SK-N-SH (cell line): ENCODE results near the gene CYP4F22. TPM values are rescaled to one million over a fixed set of nuclear protein-coding genes. Genes with fewer than 3 reads are reported as not detected.

Source experiments
- CTCF ChIA-PET: fragments of 300-600, 350-600 bp; formaldehyde crosslinking; extraction: SDS; loops from one replicate; lab custom pipeline; 2021; lab: Yijun Ruan, JAX
- POLR2A ChIA-PET: fragments of 350-600 bp; sonication (Branson Sonifier 250); formaldehyde crosslinking; extraction: SDS; loops from one replicate; lab custom pipeline; 2020; ENCODE audit warnings: antibody characterized with exemption, inconsistent platforms; lab: Yijun Ruan, JAX
- DNase-seq: peaks from one replicate; pipeline ENCODE4 v3.0.0; 2012
- H2AFZ ChIP-seq: fragments of 200-600 bp; sonication (generic); 2 replicates; pipeline ENCODE4 v1.8.1; 2016; ENCODE audit warnings: antibody characterized with exemption, mild to moderate bottlenecking, low read depth
- H3F3A ChIP-seq: fragments of 200-600 bp; sonication (generic); replicated peaks from 2 replicates; pipeline ENCODE3; 2016; ENCODE audit warnings: antibody characterized with exemption, mild to moderate bottlenecking; ENCODE audit not compliant: insufficient read depth
- H3K27ac ChIP-seq, 2 experiments: fragments of 200-500 bp in 1 of 2; fragments of 200-600 bp in 1 of 2; sonication (Bioruptor generic) in 1 of 2; sonication (generic), shearing (Covaris generic) in 1 of 2; 2 replicates each; pipeline versions ENCODE4 v1.5.1 to v1.6.1; 2014 to 2016; ENCODE audit warnings: low read depth in 2 of 2, inconsistent platforms in 1 of 2, low read length in 1 of 2, mild to moderate bottlenecking in 1 of 2, mixed read lengths in 1 of 2
- H3K27me3 ChIP-seq: fragments of 200-600 bp; sonication (generic), shearing (Covaris generic); 2 replicates; pipeline ENCODE4 v1.6.1; 2016; ENCODE audit warnings: mixed run types; ENCODE audit not compliant: insufficient read depth
- H3K36me3 ChIP-seq, 2 experiments: fragments of 200-500 bp in 1 of 2; fragments of 200-600 bp in 1 of 2; sonication (Bioruptor generic) in 1 of 2; sonication (generic) in 1 of 2; replicated peaks in 1 of 2; 2 replicates each; pipeline versions ENCODE3 to v1.5.1; 2014 to 2016; ENCODE audit warnings: low read length in 1 of 2, mild to moderate bottlenecking in 1 of 2; ENCODE audit not compliant: insufficient read depth in 2 of 2, control insufficient read depth in 1 of 2
- H3K4me1 ChIP-seq, 2 experiments: fragments of 200-500 bp in 1 of 2; fragments of 200-600 bp in 1 of 2; sonication (Bioruptor generic) in 1 of 2; sonication (generic), shearing (Covaris generic) in 1 of 2; 2 replicates each; pipeline versions ENCODE4 v1.5.1 to v1.6.1; 2014 to 2016; ENCODE audit warnings: low read depth in 1 of 2, low read length in 1 of 2, mixed run types in 1 of 2; ENCODE audit not compliant: insufficient read depth in 2 of 2, control insufficient read depth in 1 of 2
- H3K4me2 ChIP-seq: fragments of 200-600 bp; sonication (generic), shearing (Covaris generic); 2 replicates; pipeline ENCODE4 v1.6.1; 2017; ENCODE audit warnings: mixed run types
- H3K4me3 ChIP-seq, 2 experiments: fragments of 200-500 bp in 1 of 2; fragments of 200-600 bp in 1 of 2; sonication (Bioruptor generic) in 1 of 2; sonication (generic), shearing (Covaris generic) in 1 of 2; 2 replicates each; pipeline versions ENCODE4 v1.5.1 to v1.8.1; 2014 to 2016; ENCODE audit warnings: low read depth in 2 of 2, inconsistent platforms in 1 of 2, low read length in 1 of 2, mild to moderate bottlenecking in 1 of 2, mixed read lengths in 1 of 2, moderate library complexity in 1 of 2
- H3K79me2 ChIP-seq: fragments of 200-600 bp; sonication (generic); 2 replicates; pipeline ENCODE4 v1.8.1; 2017; ENCODE audit warnings: mild to moderate bottlenecking; ENCODE audit not compliant: insufficient read depth
- H3K9ac ChIP-seq: fragments of 200-600 bp; sonication (generic); 2 replicates; pipeline ENCODE4 v1.6.1; 2017; ENCODE audit warnings: mixed run types
- H3K9me2 ChIP-seq: fragments of 200-600 bp; sonication (generic); 2 replicates; pipeline ENCODE4 v1.6.1; 2017; ENCODE audit warnings: mixed run types
- H3K9me3 ChIP-seq: fragments of 200-600 bp; sonication (generic); 2 replicates; pipeline ENCODE4 v1.6.1; 2017; ENCODE audit warnings: mixed run types, mild to moderate bottlenecking, moderate library complexity
- H4K20me1 ChIP-seq: fragments of 200-600 bp; sonication (generic); 2 replicates; pipeline ENCODE4 v1.6.1; 2017; ENCODE audit warnings: mild to moderate bottlenecking, mixed run types; ENCODE audit not compliant: insufficient read depth
- CTCF ChIP-seq: fragments of 200-600 bp; sonication (generic); IDR thresholded peaks from 2 replicates; pipeline ENCODE4 v1.6.1; 2017; ENCODE audit warnings: antibody characterized with exemption, mild to moderate bottlenecking, moderate library complexity
- EP300 ChIP-seq, 2 experiments: IDR thresholded peaks; 2 replicates each; pipeline versions ENCODE4 v1.4.0 to v1.6.1; 2012; ENCODE audit warnings: borderline replicate concordance in 1 of 2, low read depth in 1 of 2, low read length in 1 of 2
- FOXM1 ChIP-seq: IDR thresholded peaks from 2 replicates; pipeline ENCODE4 v1.4.0; 2012; ENCODE audit warnings: low read depth, mild to moderate bottlenecking
- GATA2 ChIP-seq: sonication (generic); formaldehyde crosslinking; IDR thresholded peaks from 2 replicates; pipeline ENCODE4 v1.5.0; 2020; ENCODE audit warnings: mild to moderate bottlenecking, missing genetic modification reagents
- JUND ChIP-seq: IDR thresholded peaks from 2 replicates; pipeline ENCODE4 v1.4.0; 2012
- MEF2A ChIP-seq: IDR thresholded peaks from 2 replicates; pipeline ENCODE4 v1.4.0; 2012; ENCODE audit warnings: low read depth, borderline replicate concordance
- MXI1 ChIP-seq: IDR thresholded peaks from 2 replicates; pipeline ENCODE4 v1.6.1; 2012; ENCODE audit warnings: mild to moderate bottlenecking, low read depth, low read length, improper control_type of control experiment
- RCOR1 ChIP-seq: fragments of 150-350 bp; IDR thresholded peaks from 2 replicates; pipeline ENCODE4 v1.6.1; 2017; ENCODE audit warnings: antibody characterized with exemption, low read length
- REST ChIP-seq: IDR thresholded peaks from 2 replicates; pipeline ENCODE4 v1.6.1; 2012; ENCODE audit warnings: mild to moderate bottlenecking, low read depth, low read length, moderate library complexity
- RFX5 ChIP-seq: IDR thresholded peaks from 2 replicates; pipeline ENCODE4 v1.6.1; 2012; ENCODE audit warnings: mild to moderate bottlenecking, improper control_type of control experiment, low read length
- SIN3A ChIP-seq: IDR thresholded peaks from 2 replicates; pipeline ENCODE4 v1.6.1; 2012; ENCODE audit warnings: low read depth, mild to moderate bottlenecking, low read length, moderate library complexity, borderline replicate concordance
- SMC3 ChIP-seq: IDR thresholded peaks from 2 replicates; pipeline ENCODE4 v1.6.1; 2012; ENCODE audit warnings: low read depth, low read length, improper control_type of control experiment
- TAF1 ChIP-seq: IDR thresholded peaks from 2 replicates; pipeline ENCODE4 v1.6.1; 2012; ENCODE audit warnings: low read depth, mild to moderate bottlenecking, low read length, moderate library complexity, borderline replicate concordance
- TCF12 ChIP-seq: IDR thresholded peaks from 2 replicates; pipeline ENCODE4 v1.4.0; 2012
- USF2 ChIP-seq: fragments of 150-350 bp; IDR thresholded peaks from 2 replicates; pipeline ENCODE4 v1.6.1; 2017; ENCODE audit warnings: antibody characterized with exemption, low read length, low read depth, borderline replicate concordance
- YY1 ChIP-seq: IDR thresholded peaks from 2 replicates; pipeline ENCODE4 v1.4.0; 2012; ENCODE audit warnings: low read depth, mild to moderate bottlenecking
- ZBTB33 ChIP-seq: IDR thresholded peaks from 2 replicates; pipeline ENCODE4 v1.4.0; 2012; ENCODE audit warnings: low read depth, borderline replicate concordance
- WGBS: methylation state at CpG from one replicate; pipeline ENCODE4 v1.1.6; 2017; ENCODE audit warnings: low lambda C conversion rate; 5-methylcytosine and 5-hydroxymethylcytosine counted together
- polyA plus RNA-seq, 3 experiments: library from polyadenylated mRNA; depleted of rRNA; stranded (reverse); fragments of >200 nt; gene quantifications; 2 replicates each; pipeline ENCODE4 v1.2.3, GENCODE V29; 2012

CYP4F22 gene
- polyA plus RNA-seq, 1 of the 3 experiments (the other 2 are of a cell fraction): not detected

- Histone ChIP-seq H3K4me3 (no peak overlapping the region), H3K9me2 (no peaks in the 10 kb centered on the region), H3K27me3 (peaks cover 15% of the 10 kb centered on the region; the same call in 1 of the 2 replicates), H3K4me1 (no peaks in the 10 kb centered on the region; a peak in 1 of 4 replicates), H3K36me3 (no peaks in the 10 kb centered on the region), H3K9ac (no peak overlapping the region), H4K20me1 (no peaks in the 10 kb centered on the region), H3K4me2 (no peak overlapping the region), H3K79me2 (no peaks in the 10 kb centered on the region), H3F3A (no peaks in the 10 kb centered on the region), H2AFZ (no peak overlapping the region), H3K27ac (no peak overlapping the region), H3K9me3 (no peaks in the 10 kb centered on the region)
- TF ChIP-seq REST (no peak), USF2 (no peak), CTCF (no peak), TCF12 (no peak), SMC3 (no peak), MEF2A (no peak), RCOR1 (no peak), EP300 (IDR thresholded peaks at IDR 0.05; ENCODE audit: borderline replicate concordance in 1 of 2, low read depth in 1 of 2, low read length in 1 of 2) (no peak), GATA2 (CRISPR knock-in tag) (no peak), SIN3A (no peak), MXI1 (no peak), ZBTB33 (no peak), TAF1 (no peak), YY1 (no peak), RFX5 (no peak), JUND (no peak), FOXM1 (no peak)
- ChIA-PET POLR2A (no interaction called here), CTCF (interaction anchor here (1.6 kb wide), 1 partner anchor 386 kb away, joined by 8 read pairs; no protein-coding TSS in a partner anchor)
- WGBS: 6% methylated on average over 10 of the region's 14 CpGs
- no peak for DNase-seq
Measured at GRCh38 chr19:15563931-15564330, 55.6 kb downstream of the CYP4F22 start.
